ENCODE data around the gene TLX1.

The TLX1 gene

DNA sequence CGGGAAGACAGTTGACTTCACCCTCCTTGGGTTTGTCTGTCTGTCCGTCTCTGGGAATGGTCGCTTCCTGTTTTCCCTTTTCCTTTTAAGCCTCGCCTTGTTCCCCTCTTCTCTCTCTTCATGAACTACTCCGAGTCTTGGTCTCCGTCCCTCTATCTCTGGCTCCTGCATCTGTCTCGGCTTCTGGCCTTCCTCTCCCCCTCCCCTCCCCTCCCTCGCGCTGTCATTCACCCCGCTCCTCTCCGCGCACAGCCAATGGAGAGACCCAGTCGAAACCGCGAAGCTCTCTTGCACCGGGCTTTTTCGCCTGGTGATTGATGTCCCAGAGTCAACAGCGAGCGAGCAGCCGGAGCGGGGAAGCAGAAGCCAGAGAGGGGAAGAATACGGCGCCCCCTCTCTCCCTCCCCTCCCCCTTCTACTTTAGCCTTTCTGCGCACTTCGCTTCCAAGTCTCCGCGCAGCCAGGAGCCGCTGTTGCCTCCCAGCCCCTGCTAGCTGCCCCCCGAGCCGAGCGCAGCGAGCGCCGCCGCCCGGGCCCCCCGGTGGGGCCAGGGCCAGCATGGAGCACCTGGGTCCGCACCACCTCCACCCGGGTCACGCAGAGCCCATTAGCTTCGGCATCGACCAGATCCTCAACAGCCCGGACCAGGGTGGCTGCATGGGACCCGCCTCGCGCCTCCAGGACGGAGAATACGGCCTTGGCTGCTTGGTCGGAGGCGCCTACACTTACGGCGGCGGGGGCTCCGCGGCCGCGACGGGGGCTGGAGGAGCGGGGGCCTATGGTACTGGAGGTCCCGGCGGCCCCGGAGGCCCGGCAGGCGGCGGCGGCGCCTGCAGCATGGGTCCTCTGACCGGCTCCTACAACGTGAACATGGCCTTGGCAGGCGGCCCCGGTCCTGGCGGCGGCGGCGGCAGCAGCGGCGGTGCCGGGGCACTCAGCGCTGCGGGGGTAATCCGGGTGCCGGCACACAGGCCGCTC, at the start of gene TLX1:
Gene TLX1, plus strand, starts transcription at position 317 of the 978 bp plus-strand sequence. Its CDS starts 242 bp downstream, at position 559.
- DNase-seq (ENCODE audit: low read depth, low spot score): no peak

- no peak for DNase-seq (ENCODE audit: low read depth, low spot score)
Observed at GRCh38 chr10:101085846-101086245, 45.3 kb upstream of the TLX1 start.

DNA sequence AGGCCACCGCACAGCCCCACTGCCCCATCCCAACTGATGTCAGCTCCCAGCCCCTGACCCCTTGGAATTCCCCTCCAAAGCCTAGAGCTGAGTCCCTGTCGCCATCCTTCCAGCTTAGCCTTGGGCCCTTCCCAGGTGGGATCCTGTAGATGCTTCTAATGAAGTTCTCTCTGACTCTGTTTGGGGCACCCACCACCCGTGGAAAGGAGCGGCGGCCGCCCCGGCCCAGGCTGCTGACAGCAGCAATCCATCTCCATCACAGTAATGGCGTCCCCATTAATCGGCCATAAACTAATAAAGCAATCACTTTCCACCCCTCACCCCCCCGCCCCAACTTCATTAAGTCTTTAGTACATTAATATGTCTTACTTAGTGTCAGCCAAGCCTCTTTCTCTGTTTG, 43.7 kb upstream of the TLX1 start:
- DNase-seq (ENCODE audit: low read depth, low spot score): no peak

DNA sequence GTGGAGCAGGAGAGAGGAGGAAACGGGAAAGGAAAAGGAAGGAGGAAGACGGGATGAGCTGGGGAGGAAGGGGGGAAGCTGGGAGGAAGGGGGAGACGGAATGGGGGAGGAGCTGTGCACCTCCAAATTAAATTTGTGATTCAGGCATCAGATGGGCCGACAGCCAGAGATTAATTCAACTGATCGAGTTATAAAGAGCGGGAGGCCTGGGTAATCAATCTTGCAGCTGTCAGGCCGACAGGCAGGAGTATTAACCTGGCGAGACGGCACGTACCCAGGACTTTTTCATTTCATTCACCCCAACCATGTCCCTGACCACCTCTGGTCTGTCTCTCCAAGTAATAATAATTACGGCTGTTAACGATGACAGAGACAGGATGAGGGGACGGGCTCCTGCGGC, 43.1 kb upstream of the TLX1 start:
- DNase-seq (ENCODE audit: low read depth, low spot score): no peak

DNA sequence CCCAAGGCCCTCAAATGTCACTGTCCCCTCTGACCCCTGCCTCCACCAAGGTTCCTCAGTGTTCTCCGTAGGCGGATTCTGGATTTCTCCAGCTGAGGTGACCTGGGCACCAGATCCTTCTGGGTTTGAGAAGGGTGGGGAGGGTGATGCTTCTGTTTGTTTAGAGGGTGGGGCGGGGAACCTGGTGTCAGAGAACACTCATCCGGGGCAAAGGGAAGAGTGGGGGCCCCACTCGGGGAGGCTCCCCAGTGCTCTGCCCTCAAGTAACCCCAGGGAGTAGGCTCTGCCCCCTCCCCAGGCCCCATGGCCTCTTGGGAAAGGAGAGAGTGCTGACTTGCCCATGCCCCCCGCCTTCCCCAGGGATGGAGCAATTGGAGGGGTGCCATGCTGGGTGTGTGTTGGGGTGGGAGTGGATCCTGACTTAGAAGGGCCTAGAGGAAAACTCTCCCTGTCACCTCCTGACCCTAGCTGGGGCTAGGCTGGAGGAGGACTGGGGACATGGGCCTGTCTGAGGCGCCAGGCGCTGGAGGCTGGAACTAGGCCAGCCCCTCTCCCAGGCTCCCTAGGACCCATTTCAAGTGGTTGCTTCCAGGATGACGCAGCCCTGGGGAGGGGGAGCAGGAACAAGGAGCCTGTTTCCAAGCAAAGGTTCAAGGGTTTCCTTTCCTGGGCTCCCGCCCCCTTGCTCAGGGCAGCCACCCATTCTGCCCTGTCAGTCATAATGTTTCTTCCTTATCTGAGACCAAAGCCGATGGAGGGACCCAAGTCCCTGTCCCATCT, 41.4 kb upstream of the TLX1 start:
- no peak for DNase-seq (ENCODE audit: low read depth, low spot score)

- DNase-seq (ENCODE audit: low read depth, low spot score): no peak
Observed at GRCh38 chr10:101090597-101090996, 40.5 kb upstream of the TLX1 start.

GRCh38 chr10:101091546-101092290, 39.4 kb upstream of the TLX1 start:
- DNase-seq (ENCODE audit: low read depth, low spot score): no peak

DNA sequence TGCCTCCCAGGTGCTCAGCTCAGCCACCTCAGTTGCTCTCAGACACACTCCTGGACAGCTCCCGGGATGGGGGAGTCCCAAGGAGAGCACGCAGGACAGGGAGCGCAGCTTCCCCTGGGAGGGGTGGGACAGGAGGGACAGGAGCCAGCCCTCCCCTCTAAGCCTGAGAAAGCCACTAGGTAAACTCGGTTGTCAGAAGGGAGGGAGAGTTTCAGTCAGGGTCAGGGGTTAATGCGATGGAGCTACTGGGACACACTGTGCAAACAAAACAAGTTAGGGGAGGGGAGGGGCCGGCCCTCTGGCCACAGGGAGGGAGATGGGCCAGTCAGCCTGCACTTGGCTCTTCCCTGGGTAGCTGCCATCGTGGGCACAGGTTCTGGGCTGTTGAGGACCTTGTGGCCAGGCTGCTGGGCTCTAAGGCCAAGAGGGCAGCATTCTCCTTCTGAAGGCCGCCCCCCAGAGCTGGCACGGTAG, 38.2 kb upstream of the TLX1 start:
- DNase-seq (ENCODE audit: low read depth, low spot score): no peak

- DNase-seq (ENCODE audit: low read depth, low spot score): no peak
Observed at GRCh38 chr10:101094121-101094879, 36.8 kb upstream of the TLX1 start.

DNA sequence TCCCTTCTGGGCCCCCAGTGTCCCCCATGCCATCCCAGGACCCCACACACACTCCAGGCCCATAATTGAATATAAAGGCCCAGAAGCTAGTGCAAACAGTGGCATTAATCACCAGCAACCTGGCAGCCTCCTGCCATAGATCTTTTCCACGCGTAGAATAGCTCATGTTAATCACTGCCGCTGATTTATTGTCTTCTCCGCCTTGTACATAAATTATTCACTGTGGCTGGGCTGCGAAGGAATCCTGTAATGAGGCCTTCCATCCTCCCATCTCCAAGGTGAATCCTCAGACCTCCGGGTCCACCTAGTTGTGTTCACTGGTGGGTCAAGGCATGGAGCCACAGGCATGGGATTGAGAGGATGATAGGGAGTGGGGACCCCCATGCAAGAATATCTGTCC, 36.1 kb upstream of the TLX1 start:
- no peak for DNase-seq (ENCODE audit: low read depth, low spot score)

DNA sequence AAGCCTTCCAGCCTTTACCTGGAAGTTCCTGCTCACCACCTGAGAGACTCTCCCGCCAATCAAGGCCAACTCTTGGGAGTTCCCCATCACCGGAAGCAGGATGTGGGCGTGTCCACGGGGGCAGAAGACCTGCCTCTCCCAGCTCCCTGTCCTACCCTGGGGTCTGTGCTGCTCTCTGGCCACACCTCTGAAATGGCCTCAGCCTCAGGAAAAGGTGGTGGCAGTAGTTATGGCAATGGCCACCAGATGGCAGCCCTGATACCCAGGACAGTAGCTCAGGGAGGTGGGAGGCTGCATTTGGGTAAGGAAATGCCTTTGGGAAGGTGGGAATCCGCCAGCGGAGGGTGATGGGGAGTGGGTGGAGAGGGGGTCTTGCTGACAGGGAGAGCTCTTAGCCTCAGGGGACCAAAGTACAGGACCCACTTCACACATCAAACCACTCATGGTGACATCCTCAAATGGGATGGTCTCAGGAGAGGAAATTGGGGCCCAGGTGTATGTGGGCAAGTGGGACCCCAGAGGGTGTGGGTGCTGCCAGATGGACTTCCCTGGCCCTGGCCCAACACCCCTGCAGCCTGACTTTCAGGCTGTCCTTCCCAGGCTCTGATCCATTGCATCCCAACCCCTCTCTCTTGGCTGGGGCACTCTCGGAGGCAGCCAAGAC, 35.4 kb upstream of the TLX1 start:
- DNase-seq (ENCODE audit: low read depth, low spot score): peak; percentile 36

DNA sequence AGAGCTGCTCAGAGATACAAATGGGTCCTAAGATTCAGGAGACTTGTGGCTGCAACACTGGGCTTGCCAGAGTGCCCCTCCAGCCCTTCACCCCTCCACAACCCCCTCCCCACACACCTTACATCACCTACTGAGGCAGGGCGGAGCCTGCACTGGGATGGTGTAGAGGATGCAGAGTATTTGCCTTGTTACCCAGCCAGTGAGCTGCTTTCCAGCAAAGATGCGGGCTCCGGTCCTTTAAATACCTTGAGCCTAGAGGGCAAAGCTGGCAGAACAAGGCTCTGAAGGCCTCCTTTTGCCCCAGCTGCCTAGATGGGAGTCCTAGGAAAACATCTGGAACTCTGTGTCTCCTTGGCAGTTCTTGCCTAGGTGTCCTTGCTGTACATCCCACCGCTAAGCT, 34.7 kb upstream of the TLX1 start:
- DNase-seq (ENCODE audit: low read depth, low spot score): no peak

DNA sequence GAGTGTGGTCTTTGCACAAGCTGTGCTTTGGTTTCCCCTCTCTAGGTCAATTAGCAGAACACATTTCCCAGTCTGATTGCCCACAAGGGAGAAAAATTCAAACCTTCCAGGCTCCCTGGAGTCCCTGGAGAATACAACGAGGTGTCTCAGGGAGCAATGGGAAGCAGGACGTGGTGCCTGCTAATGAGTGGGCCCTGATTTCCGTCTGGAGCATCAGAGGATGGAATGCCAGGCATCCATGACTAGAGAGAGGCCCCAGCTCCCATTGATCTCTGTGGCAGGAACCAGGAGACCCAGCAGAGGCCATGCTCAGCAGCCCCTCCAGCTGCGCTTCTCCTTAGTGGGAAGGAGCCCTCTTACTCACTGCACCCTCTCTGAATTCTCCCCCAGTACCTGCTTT, 33.2 kb upstream of the TLX1 start:
- no peak for DNase-seq (ENCODE audit: low read depth, low spot score)

DNA sequence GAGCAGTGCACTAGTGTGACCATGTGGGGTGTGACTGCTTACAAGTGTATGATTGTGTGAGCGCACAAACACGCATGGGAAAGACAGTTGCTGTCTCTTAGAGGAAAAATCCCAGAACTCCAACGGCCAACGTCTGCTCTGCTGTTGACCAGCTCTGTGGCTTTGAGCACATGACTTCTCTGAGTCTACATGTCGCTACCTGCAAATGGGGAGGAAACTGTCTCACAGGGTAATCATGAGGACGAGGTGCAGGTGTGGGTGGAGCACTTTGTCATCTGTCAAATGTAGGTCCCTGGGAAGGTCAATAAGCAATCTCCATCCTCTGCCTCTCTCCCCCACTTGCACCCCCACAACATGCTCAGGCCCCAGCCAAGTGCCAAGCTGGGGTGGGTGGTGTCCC, 31.2 kb upstream of the TLX1 start:
- no peak for DNase-seq (ENCODE audit: low read depth, low spot score)

- DNase-seq (ENCODE audit: low read depth, low spot score): no peak
Observed at GRCh38 chr10:101101372-101101881, 29.7 kb upstream of the TLX1 start.

DNA sequence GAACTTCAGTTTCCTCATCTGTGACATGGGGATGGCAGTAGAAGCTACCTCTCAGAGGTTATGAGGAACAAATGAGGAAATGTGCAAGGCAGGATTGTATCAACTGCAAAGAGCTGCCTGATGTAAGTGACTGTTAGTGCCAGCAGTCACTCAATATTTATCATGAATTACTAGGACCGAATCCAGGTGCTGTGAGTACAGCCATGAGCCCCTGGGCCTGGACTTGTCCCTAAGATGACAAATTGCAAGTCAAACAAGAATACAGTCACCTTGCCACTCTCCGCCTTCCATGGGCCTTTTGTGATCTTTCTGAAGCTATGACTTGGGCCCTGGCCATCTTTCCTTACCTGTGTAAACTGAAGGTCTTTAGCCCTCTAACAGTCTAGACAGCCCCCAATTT, 27.7 kb upstream of the TLX1 start:
- DNase-seq (ENCODE audit: low read depth, low spot score): no peak

GRCh38 chr10:101106351-101106750, 24.7 kb upstream of the TLX1 start:
- no peak for DNase-seq (ENCODE audit: low read depth, low spot score)

- DNase-seq (ENCODE audit: low read depth, low spot score): no peak
Observed at GRCh38 chr10:101107771-101108170, 23.3 kb upstream of the TLX1 start.

GRCh38 chr10:101110856-101111523, 20.1 kb upstream of the TLX1 start:
- DNase-seq (ENCODE audit: low read depth, low spot score): no peak

DNA sequence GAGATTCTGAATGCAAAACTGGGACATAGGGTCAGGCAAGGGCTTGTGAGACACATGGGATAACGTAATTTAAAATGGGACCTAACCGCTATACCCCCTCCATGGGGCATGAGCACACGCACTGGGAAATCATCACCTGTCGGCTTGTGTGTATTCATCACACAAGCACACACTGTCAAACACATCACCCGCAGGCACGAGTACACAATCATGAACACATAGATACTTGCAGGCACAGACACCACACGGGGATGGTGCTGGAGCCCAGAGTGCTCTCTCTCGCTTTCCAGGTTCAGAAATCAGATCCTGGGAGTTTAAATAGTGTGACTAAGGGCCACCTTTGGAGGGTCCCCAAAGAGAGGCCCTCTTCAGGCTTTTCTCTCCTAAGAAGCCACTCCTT, 19.6 kb upstream of the TLX1 start:
- DNase-seq (ENCODE audit: low read depth, low spot score): no peak

Data from activated naive CD8-positive, alpha-beta T cell treated with anti-CD3 and anti-CD28 coated beads, Interleukin-2, amount 50 U/mL, for 16 hours (primary cell).